ENCODE results near the gene MC5R.

- no peak for TF ChIP-seq TAF1 (IDR thresholded peaks at IDR 0.05; ENCODE audit: low read depth, low read length)
- TF ChIP-seq POLR2A (IDR thresholded peaks at IDR 0.05; ENCODE audit: low read depth, low read length): no peak
- no peak for TF ChIP-seq POLR2AphosphoS5 (IDR thresholded peaks at IDR 0.05; ENCODE audit: low read depth, low read length)
These were observed at the start of gene MC5R for GRCh38 chr18:13823707-13824395.
